GM18873 (cell line): ENCODE results near the gene LRRC45.
"Not testable (repeated sequence)": the region's sequence is repeated elsewhere in the genome, so short reads cannot be mapped to it uniquely, and the experiment has no call there.

Experiments
- ATAC-seq: cut with Tn5 transposase; IDR thresholded peaks from one replicate; pipeline ENCODE4 v1.9.1; 2021; ENCODE audit warnings: mild to moderate bottlenecking, moderate library complexity, moderate number of reproducible peaks; ENCODE audit not compliant: unreplicated experiment, low FRiP score

The LRRC45 gene

DNA sequence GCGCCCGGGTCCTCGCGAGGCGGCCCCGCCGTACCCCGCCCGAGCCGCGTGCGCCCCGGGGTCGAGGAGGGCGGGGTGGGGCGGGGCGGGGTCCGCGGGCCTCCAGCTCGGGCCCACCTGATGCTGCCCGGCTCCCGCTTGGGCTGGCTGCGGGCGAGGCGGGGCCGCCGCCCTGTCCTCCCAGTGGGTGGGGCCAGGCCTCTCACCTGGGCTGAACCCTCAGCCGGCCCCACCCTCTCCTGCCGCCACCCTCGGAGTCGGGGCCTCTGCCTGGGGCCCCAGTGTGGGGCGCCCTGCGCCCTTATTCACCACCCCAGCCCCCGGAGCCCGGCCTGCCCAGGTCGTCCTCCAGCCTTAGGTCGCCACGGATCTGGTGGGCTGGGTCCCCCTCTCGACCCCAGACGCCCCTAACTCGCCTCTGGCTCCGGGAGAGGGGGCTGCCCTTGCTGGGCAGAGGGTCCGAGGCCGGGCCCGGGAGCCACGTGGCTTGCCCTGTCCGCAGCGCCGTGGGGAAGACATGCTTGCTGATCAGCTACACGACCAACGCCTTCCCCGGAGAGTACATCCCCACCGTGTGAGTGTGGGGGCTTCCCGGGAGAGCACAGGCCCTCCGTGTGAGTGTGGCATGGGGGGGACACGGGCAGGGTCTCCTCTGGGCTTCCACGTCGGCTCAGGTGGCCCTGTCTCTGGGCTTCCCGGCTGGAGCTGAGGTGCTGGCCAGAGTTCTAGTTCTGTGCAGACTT is 9.0 kb downstream of the LRRC45 start:
- ATAC-seq = no peak

DNA sequence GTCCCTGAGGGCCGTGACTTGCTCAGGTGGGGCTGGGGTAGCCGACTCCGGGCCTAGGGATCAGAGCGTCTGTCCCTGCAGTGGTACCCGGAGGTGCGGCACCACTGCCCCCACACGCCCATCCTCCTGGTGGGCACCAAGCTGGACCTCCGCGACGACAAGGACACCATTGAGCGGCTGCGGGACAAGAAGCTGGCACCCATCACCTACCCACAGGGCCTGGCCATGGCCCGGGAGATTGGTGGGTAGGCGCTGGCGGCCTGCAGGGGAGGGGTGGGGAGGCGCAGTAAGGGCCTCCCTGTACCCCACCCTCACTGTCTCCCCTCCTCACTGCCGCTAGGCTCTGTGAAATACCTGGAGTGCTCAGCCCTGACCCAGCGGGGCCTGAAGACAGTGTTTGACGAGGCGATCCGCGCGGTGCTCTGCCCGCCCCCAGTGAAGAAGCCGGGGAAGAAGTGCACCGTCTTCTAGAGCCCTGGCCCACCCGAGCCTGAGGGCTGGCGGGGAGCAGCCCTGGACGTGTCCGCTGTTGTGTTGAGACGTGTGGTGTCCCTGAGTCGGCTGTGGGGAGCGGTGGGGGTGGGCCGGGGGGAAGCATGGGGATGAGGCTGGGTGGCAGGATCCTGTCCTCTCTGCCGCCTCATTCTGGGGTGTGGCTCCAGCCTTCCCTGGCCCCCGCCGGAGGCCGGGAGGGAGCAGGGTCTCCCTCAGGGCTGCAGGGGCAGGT is 10.4 kb downstream of the LRRC45 start:
- no peak for ATAC-seq

DNA sequence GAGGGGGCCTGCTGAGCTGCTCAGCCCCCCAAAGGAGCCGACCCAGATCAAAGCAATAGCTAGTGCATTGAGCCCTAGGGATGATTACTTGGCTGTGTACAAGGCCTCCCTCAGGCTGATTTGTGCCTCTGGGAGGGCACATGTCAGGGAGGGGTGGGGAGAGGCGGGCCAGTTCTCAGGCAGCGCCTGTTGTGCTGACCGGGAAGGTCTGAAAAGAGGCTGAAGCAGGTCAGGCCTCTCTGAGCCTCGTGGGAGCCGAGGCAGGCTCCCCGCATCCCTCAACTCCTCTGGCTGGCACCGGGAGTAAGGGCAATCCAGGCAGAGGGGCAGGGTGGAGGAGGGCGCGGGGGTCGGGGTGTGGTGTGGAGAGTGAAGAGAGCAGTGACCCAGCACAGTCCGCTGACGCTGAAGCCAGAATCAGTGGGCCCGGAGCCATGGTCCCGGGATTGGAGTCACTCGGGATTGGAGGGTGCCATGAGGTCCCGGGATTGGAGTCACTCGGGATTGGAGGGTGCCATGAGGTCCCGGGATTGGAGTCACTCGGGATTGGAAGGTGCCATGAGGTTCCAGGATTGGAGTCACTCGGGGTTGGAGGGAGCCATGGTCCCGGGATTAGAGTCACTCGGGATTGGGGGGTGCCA is 11.4 kb downstream of the LRRC45 start:
- ATAC-seq = no peak

DNA sequence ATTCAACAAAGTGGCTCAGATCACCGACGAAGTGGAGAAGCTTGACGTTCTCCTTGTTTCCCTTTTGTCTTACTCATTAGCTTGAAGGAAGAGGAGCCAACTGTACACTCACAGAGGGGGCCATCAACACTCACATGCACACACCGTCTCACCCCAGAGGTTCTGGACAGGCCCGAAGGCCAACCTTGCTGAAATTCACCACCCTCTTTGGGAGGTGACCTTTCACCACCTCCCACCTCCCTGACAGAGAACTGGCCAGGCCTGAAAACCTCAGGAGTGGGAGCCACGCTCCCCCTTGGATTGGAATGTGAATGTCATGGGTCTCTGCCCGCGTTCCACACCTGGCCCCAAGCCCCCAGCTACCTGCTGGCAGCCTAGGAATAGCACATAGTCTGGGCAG is 12.4 kb downstream of the LRRC45 start:
- ATAC-seq = no peak

DNA sequence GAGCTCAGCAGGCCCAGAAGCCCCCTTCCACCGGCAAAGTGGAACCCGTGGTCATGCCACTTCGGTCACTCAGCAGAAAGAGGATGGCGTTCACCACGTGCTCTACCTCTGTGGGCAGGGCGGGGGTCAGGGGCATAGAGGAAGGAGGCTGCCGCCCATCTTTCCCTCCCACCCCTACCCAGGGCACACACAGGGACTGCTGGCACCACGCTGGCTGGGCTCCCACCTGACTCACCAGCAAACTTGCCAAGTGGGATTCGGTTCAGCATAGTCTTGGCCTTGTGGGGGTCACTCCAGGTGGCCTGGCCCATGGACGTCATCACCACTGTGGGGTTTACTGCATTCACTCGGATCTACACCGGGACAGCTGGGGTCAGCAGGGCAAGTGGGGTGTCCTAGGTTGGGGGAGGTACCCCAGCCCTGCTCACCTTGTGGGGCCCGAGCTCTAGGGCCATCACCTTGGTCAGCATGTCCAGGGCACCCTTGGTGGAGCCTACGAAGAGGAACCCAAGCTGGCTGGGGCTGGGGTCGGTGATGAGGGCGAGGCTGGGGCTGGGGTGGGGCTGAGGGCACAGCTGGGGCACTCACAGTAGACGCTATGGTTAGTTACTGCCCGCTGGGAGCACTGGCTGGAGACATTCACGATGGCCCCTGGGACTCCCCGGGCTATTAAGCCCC is 13.0 kb downstream of the LRRC45 start:
- no peak for ATAC-seq

DNA sequence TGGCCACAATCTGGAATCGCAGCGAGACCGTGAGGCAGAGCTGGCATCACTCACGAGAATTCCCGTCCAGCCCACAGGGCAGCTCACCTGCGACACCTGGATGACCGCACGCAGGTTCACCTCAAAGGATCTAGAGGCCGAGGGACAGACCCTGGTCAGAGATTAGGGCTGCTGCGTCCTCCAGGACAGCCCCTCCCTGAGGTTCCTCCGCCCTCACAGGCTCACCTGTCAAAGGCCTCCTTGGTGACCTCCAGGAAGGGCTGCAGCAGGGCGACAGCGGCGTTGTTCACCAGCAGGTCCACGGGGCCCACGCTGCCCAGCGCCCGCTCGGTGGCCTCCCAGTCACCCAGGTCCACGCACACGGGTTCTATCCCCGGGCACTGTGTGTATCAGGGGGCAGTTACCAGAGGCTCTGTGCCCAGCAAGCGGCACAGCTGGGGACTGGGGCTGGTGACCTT is 13.6 kb downstream of the LRRC45 start:
- ATAC-seq = no peak

DNA sequence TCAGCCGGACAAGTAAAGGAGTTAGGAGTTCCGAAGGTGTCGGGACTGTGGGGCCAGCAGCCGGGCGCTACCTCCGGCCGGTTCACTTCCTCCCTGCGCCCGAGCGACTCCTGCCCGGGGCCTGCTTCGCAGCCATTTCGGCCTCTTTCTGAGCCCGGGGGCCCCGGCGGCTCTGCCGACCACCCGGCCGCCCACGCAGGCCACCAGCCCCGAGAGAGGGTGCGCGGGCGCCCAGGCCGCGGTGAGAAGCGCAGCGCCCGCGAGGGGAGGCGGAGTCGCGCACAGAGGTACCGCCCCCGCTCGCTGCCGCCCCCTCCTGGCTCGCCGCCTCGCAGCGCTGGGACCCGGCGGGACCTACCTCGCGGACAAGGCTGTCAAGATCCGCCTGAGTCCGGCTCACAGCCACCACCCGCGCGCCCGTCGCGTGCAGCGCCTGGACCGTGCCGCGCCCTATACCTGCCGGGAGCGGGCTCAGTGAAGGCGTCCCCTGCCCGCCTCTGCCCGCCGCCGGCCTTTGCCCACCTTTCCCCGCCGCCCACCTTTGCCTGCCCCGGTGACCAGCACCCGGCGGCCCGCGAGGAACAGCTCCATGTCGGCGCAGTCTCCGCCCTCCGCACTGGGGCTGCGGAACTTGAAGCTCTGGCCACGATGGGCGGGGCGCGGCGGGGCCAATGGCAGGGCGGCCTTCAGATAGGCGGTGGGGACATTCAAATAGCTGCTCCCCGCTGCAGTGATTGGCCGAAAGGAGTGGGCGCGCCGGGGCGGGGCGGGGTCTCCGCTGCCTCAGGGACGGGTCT is 14.2 kb downstream of the LRRC45 start, which contains the start of gene DCXR:
TSS of gene DCXR (minus strand) at position 606 of the 797 bp plus-strand sequence. CDS start at position 591, 15 bp downstream.
- ATAC-seq = peak; percentile 82

DNA sequence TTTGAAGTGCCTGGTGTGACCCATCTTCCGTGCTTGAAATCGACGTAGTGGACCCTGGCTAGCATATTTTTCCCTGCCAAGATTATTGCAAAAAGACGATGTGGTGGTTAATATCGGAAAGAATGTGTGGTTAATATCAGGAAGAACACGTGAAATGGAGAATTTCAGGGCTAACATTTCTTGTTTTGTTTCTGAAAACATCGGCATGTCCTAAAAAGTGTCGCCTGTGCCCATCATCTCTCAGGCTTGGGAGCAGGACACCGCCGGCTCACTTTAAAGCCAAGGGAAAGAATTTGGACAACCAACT is 14.7 kb downstream of the LRRC45 start:
- no peak for ATAC-seq

DNA sequence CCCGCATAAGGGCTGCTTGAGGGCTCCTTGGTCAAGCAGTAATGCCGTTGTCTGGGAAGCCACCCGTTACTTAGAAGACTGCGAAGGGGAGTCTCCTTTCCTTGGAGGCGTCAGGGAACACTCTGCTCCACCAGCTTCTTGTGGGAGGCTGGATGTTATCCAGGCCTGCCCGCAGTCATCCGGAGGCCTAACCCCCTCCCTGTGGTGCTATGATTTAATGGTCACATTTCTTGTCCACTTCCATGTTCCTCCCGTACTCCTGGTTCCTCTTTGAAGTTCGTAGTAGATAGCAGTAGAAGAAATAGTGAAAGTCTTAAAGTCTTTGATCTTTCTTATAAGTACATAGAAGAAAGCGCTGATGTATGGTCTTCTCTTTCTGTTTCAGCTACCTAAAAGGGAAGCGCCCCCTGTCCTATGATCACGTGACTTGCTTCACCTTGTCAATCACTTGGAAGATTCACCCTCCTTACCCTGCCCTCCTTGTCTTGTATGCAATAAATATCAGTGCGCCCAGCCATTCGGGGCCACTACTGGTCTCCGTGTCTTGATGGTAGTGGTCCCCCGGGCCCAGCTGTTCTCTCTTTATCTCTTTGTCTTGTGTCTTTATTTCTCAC is 15.8 kb downstream of the LRRC45 start:
- ATAC-seq = not testable (repeated sequence)

DNA sequence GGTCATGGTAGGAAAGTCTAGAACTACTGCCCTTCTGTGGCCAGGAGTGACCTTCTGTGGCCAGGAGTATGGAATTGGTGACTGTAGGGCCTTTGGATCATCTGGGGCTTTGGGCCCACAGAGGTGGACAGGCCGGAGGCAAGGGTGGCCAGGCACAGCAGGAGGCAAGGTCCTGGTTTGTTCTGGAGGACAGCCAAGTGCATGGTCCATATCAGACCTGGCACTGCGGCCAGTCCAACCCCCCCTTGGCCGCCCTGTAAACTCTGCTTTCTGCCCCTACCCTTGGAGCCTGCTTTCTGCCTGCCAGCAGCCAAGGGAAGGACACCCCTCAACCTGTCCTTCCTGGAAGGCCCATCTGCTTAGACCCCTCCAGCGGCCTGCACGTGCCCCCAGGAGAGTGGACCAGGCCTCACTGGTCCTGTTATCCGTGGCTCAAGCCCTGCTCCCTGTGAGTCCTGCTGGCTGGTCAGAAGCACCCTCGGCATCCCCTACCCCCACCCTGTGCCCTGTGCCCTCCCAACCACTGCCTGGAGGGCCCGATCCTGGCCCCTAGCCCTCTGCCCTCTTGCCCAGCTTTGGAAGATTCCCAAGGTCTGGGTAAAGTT is 16.7 kb downstream of the LRRC45 start:
- ATAC-seq = no peak

DNA sequence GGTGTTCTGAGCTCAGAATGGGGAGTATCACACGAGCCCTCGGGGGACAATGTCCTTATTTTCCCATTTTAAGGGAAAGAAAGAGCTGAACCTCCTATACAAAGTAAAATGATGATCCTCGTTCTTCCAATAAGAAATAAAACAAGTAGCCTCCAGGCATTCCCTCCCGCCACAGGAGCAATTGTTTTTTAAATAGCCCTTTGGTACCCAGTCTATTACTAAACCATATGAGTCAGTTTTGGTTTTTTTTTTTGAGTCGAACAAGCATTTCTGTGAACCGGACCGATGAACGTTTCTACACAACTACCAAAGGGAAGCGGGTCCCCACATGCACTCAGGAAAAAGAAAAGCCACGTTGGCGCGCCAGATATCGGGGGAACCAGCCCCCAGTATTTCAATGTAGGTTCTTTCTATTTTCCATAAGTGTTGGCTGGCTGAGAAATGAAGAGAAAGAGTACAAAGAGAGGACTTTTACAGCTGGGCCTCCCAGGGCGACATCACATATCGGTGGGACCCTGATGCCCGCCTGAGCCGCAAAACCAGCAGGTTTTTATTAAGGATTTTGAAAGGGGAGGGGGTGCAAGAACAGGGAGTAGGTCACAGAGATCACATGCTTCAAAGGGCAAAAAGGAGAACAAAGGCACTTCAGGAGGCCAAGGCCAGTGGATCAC is 18.2 kb downstream of the LRRC45 start:
- no peak for ATAC-seq

DNA sequence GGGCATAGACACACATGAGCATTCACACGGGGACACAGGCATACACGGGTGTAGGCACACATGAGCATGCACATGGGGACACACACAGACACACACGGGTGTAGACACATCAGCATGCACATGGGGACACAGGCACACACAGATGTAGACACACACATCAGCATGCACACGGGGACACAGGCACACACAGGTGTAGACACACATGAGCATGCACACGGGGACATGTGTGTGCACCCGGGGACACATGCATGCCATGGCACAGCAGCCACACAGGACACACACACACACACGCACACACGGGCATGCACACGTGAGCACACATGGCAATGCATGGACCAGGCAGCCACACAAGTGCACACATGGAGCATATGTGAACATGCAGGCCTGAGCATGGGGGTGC is 19.5 kb downstream of the LRRC45 start:
- no peak for ATAC-seq

DNA sequence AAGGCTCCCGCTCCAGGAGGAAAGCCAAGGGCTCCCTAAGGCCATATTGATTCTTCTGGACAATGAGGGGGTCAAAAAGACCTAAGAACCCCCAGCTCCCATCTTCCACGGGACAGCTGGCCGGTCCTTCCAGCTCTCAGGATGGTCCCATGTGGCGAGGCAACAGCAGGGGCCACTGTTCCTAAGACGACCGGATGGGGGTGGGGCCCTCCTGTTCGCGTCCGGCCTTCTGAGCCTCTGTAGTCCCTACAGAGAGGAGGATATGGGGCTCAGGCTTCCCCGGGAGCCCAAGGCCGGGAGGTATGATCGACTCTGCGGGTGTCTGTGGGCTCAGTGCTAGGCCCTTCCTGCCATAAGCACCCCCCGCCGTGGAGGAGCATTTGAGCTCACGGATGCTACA is 20.4 kb downstream of the LRRC45 start:
- ATAC-seq = no peak

DNA sequence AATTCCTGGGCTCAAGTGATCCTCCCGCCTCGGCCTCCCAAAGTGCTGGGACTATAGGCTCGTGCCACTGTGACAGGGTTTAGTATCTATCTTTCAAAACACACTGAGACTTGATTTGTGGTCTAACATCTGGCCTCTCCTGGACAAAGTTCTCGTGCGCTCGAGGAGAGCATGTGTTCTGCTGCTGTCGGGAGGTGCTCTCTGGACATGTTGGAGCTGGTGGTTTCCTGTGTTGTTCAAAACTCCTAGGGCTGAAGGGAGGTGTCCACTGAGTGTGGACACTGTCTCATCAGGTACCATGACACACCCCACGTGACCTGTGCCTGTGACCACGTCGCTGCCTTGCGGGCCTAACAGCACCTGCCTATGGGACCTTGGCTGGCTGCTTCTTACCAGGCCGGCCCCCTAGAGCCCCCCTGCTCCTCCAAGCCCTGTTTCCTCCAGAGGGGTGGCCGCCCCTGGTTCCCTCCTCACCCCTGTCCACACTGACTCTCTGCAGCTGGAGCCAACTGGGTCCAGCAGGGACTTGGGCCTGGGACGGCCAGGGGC is 22.9 kb downstream of the LRRC45 start:
- no peak for ATAC-seq

DNA sequence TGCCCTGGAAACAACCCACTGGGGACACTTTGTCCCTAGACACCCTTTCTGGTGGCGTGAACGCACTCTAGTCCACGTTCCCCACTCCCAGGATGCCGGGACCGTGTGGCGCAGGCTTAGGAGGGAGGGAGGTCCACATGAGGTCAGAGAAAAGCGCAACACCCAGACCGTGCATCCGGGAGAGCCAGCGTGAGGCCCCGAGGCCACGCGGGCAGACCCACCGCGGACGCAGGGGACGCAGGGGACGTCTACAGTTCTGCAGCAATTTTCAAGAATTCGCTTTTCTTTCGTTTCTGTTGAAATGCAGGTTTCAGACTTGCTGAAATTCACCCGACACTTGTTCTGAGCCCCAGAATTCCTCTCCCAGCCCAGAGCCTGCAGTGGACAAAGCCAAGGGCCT is 23.8 kb downstream of the LRRC45 start:
- no peak for ATAC-seq

DNA sequence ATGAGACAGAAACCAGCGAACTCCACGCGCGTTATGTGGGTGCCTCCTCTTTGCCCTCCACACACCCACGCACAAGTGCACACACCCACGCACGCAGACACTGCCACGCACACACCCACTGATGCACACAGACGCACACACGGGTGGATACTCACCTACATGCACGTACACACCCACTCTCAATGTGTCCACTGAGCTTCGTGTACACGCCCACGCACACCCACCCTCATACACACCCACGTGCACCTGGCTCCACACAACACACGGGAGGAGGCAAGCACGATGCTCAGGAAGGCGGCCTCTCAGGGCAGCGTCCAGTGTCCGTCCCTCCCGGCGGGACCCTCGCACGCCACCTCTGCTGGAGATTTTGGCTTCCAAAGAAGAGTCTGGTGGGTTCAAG is 24.3 kb downstream of the LRRC45 start:
- ATAC-seq = no peak

DNA sequence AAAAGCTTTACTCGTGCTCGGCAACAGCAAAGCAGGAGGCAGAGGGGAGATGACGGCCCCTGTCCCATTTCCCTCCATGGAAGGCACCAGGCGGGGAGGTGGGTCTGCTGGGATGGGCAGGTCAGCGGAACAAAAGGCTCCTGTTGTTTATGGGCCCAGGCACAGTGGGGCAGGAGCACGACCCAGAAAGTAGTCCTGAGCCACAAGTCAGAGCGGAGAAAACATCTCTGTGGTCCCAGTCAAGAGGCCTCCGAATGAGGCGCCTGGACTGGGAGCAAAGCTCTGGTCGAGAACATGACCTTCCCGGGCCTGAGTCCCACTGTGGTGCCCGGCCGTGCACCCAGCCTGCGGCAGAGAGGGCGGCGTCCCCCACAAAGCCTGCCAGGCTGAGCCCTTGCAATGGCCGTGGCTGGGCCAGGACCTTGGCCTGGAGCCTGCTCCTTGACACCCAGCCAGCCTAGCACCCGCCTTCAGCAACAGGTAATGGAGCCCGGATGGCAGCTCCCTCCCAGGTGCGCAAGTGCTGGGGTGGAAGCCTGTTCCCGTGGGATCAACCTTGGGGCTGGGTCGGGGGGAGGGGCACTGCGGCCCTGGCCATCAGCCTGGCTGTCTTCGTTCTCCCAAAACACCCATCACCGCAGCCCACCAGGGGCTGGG is 24.9 kb downstream of the LRRC45 start:
- ATAC-seq = no peak

DNA sequence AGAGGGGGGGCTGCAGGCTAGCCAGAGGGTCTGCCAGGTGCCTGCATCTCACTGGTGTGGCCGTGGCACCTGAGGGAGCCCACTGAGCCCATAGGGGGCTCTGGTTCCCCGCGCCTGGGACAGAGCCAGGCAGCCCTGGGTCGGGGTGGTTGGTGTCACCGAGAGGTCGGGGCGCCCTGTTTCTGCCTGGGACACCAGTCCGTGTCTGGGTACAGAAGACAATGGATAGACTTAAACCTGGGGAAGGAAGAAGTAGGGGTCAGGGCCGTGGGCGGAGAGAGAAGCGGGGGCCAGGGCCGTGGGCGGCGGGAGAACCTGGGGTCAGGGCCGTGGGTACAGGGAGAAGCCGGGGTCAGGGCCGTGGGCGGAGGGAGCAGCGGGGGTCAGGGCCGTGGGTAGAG is 25.5 kb downstream of the LRRC45 start:
- ATAC-seq = no peak
